Activated CD8-positive, alpha-beta T cell treated with anti-CD3 and anti-CD28 coated beads for 36 hours (primary cell): ENCODE data around the gene TMEM247. TPM values are rescaled to one million over a fixed set of nuclear protein-coding genes. Genes with fewer than 3 reads are reported as not detected.

Source experiments
- ATAC-seq: fragments of 200-7000 bp; cut with Tn5 transposase; one replicate; pipeline ENCODE4 v1.10.0; 2021; ENCODE audit warnings: mild to moderate bottlenecking, moderate library complexity
- CTCF ChIA-PET: fragments of 350-600 bp; sonication (Branson Sonifier 250); formaldehyde crosslinking; loops from one replicate; lab custom pipeline; 2021; ENCODE audit warnings: antibody characterized with exemption; lab: Charles Lee
- POLR2A ChIA-PET: fragments of 350-600 bp; sonication (Branson Sonifier 250); formaldehyde crosslinking; loops from one replicate; lab custom pipeline; 2021; ENCODE audit warnings: antibody characterized with exemption; lab: Charles Lee
- DNase-seq: peaks from one replicate; pipeline ENCODE4 v3.0.0-alpha.2; 2020
- H3K27ac Mint-ChIP-seq: one replicate; pipeline ENCODE4 v1.8.0; 2021; ENCODE audit warnings: mild to moderate bottlenecking, mixed read lengths
- H3K27me3 Mint-ChIP-seq: one replicate; pipeline ENCODE4 v1.8.0; 2021; ENCODE audit warnings: mixed read lengths
- H3K36me3 Mint-ChIP-seq: one replicate; pipeline ENCODE4 v1.8.0; 2021; ENCODE audit warnings: low read depth, mixed read lengths
- H3K4me1 Mint-ChIP-seq: one replicate; pipeline ENCODE4 v1.8.0; 2021; ENCODE audit warnings: low read depth, mixed read lengths
- H3K4me3 Mint-ChIP-seq: one replicate; pipeline ENCODE4 v1.8.0; 2021; ENCODE audit warnings: mild to moderate bottlenecking, moderate library complexity, mixed read lengths
- H3K9me3 Mint-ChIP-seq: one replicate; pipeline ENCODE4 v1.8.0; 2021; ENCODE audit warnings: mixed read lengths
- intact Hi-C: fragments of 100-400 bp; cut with micrococcal nuclease; formaldehyde crosslinking; loops from one replicate; pipeline ENCODE4 v1.10.0; 2022
- total RNA-seq, 2 experiments: library from RNA; stranded (reverse); gene quantifications; one replicate each; pipeline ENCODE4 v1.2.3, GENCODE V29; 2021
- TF ChIP-seq, protein P1 (sequence below): fragments of 200-600 bp; IDR thresholded peaks from one replicate; pipeline ENCODE4 v1.8.0; 2022; ENCODE audit warnings: antibody characterized with exemption, mild to moderate bottlenecking

TMEM247 gene
- total RNA-seq, 2 experiments from 2014 or later: not detected

- intact Hi-C loops: no loop called here
- Mint-ChIP-seq H3K9me3 (no peaks in the 10 kb centered on the region), H3K27ac (peak overlapping the region; percentile 39), H3K27me3 (peaks cover 6% of the 10 kb centered on the region), H3K4me1 (peaks cover 2% of the 10 kb centered on the region), H3K4me3 (peak overlapping the region; percentile 87), H3K36me3 (no peaks in the 10 kb centered on the region)
- CTCF ChIA-PET: no interaction called here
- POLR2A ChIA-PET: no interaction called here
- DNase-seq (no peak), ATAC-seq (no peak)
- TF ChIP-seq, protein P1, sequence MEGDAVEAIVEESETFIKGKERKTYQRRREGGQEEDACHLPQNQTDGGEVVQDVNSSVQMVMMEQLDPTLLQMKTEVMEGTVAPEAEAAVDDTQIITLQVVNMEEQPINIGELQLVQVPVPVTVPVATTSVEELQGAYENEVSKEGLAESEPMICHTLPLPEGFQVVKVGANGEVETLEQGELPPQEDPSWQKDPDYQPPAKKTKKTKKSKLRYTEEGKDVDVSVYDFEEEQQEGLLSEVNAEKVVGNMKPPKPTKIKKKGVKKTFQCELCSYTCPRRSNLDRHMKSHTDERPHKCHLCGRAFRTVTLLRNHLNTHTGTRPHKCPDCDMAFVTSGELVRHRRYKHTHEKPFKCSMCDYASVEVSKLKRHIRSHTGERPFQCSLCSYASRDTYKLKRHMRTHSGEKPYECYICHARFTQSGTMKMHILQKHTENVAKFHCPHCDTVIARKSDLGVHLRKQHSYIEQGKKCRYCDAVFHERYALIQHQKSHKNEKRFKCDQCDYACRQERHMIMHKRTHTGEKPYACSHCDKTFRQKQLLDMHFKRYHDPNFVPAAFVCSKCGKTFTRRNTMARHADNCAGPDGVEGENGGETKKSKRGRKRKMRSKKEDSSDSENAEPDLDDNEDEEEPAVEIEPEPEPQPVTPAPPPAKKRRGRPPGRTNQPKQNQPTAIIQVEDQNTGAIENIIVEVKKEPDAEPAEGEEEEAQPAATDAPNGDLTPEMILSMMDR: no peak
Observed at GRCh38 chr2:46499392-46499785, 20.0 kb downstream of the TMEM247 start.

DNA sequence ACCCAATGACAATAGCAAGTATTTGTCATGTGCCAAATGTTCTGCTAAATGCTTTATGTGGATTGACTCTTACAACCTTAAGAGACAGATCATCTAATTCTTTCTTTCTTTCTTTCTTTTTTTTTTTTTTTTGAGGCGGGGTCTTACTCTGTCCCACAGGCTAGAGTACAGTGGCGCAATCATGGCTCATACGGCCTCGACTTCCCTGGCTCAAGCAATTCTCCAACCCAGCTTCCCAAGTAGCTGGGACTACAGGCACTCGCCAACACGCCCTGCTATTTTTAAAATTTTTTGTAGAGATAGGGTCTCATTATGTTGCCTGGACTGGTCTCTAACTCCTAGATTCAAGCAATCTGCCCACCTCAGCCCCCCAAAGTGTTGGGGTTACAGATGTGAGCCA, 21.4 kb downstream of the TMEM247 start:
- Mint-ChIP-seq H3K36me3 (no peaks in the 10 kb centered on the region), H3K27ac (no peak overlapping the region), H3K9me3 (no peaks in the 10 kb centered on the region), H3K4me1 (peaks cover 2% of the 10 kb centered on the region), H3K4me3 (peak overlapping the region; percentile 11), H3K27me3 (peaks cover 6% of the 10 kb centered on the region)
- TF ChIP-seq, protein P1: no peak
- CTCF ChIA-PET: no interaction called here
- ATAC-seq: no peak
- DNase-seq: no peak
- intact Hi-C loops: no loop called here
- POLR2A ChIA-PET: no interaction called here

DNA sequence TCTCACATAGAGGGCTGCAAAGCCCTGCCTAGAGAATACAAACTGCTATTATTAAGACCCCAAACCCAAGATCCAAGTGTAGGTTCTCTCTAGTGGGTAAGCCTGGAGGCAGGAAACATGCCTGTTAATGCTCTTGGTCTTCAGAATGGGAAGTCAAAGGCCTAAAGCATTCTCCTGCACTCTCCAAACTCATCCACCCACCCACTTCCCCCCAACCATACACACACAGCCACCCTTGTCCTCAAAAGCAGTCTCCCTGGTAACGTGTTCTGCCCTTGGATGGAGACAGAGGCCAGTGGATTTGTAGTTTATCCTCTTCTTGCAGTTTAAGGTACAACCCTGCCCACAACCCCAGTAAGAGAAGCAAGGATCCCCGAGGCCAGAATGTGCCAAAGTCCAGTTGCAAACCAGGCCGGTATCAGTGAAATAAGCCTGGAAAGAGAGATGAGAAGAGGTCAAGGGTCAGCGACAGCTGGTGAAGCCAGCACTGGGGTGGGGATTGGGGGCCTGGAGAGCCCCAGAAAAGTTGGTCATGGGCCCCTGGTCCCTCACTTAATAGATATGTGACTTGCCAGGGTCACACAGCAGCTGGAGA, 23.0 kb downstream of the TMEM247 start:
- POLR2A ChIA-PET: interaction anchor here (0.6 kb wide), 1 partner anchor 148 kb away, joined by 3 read pairs; no protein-coding TSS in a partner anchor
- CTCF ChIA-PET: no interaction called here
- Mint-ChIP-seq H3K27ac (no peak overlapping the region), H3K4me3 (no peak overlapping the region), H3K36me3 (no peaks in the 10 kb centered on the region), H3K27me3 (peaks cover 6% of the 10 kb centered on the region), H3K4me1 (peaks cover 2% of the 10 kb centered on the region), H3K9me3 (no peaks in the 10 kb centered on the region)
- DNase-seq: no peak
- TF ChIP-seq, protein P1: no peak
- intact Hi-C loops: no loop called here
- ATAC-seq: no peak

DNA sequence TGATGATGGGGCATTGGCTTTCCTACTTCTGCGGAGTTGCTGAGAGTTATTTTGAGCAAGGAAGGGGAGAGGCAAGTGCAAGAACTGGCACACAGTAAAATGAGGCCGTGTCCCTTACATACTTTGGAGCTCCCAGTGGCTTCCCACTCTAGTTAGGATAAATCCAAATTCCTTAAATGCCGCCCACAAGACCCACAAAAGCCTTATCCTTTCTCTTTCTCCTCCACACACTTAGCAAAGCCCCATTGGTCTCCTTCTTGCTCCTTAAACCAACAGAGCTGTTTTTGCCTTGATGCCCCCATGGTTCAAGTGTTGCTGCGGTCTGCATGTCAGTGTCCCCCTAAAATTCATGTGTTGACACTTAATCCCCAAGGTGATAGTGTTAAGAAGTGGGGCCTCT, 24.3 kb downstream of the TMEM247 start:
- no peaks in the 10 kb centered on the region for H3K9me3 Mint-ChIP-seq
- POLR2A ChIA-PET: no interaction called here
- no peaks in the 10 kb centered on the region for H3K36me3 Mint-ChIP-seq
- H3K4me3 Mint-ChIP-seq: no peak overlapping the region
- intact Hi-C loops: no loop called here
- peaks cover 2% of the 10 kb centered on the region for H3K4me1 Mint-ChIP-seq
- ATAC-seq (no peak), DNase-seq (no peak)
- TF ChIP-seq, protein P1: no peak
- H3K27me3 Mint-ChIP-seq: peaks cover 2% of the 10 kb centered on the region
- CTCF ChIA-PET: interaction anchor here (0.9 kb wide), 1 partner anchor 37 kb away, joined by 3 read pairs; no protein-coding TSS in a partner anchor
- H3K27ac Mint-ChIP-seq: no peak overlapping the region

- TF ChIP-seq, protein P1: no peak
- intact Hi-C loops: no loop called here
- Mint-ChIP-seq H3K9me3 (no peaks in the 10 kb centered on the region), H3K27ac (no peak overlapping the region), H3K4me3 (no peak overlapping the region), H3K4me1 (peaks cover 2% of the 10 kb centered on the region), H3K27me3 (no peaks in the 10 kb centered on the region), H3K36me3 (no peaks in the 10 kb centered on the region)
- ChIA-PET POLR2A (no interaction called here), CTCF (no interaction called here)
- ATAC-seq: no peak
- DNase-seq: no peak
Observed at GRCh38 chr2:46504221-46504620, 24.9 kb downstream of the TMEM247 start.
